Measurements from ENCODE around the gene STAM.
"Not testable (repeated sequence)": the region's sequence is repeated elsewhere in the genome, so short reads cannot be mapped to it uniquely, and the experiment has no call there.

STAM gene
- total RNA-seq = 10.9 to 46.1 (median 32.3) reads per million in 17 experiments

DNA sequence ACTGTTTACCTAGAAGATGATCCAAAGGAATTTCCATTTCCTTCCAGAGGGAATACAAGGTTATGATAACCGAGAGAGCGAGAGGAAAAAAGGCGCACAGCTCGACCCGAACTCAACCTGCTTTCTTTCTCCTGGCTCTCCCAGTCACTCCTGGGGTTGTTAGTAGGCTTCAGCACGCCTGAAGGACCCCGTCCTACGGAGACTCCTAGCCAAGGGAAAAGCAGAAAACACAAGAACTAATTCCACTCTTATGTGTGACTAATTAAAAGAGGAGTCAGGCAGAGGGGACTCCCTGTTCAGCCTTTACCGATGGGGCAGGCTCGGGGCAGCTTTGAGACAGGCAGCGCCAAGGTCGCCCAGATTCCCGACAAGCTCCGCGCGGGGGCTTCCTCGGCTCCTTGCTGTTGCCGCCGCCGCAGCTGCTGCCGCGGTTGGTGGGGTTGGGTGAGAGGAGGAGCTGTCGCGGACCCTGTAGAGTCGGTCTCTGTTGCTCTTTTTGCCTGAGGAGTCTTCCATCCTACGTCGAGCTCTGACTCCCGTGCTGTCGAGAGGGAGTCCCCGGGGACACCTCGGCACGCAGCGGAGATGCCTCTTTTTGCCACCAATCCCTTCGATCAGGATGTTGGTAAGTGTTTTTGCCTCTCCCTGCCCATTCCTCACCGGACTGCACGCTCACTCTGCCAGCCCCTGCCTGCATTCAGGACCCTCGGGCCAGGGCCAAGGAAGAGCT is at the start of gene STAM:
Gene STAM, plus strand, starts transcription at position 397 of the 730 bp plus-strand sequence. Its CDS starts 189 bp downstream, at position 586.
- peak; percentile 93 to 97 (median 96) for DNase-seq

DNA sequence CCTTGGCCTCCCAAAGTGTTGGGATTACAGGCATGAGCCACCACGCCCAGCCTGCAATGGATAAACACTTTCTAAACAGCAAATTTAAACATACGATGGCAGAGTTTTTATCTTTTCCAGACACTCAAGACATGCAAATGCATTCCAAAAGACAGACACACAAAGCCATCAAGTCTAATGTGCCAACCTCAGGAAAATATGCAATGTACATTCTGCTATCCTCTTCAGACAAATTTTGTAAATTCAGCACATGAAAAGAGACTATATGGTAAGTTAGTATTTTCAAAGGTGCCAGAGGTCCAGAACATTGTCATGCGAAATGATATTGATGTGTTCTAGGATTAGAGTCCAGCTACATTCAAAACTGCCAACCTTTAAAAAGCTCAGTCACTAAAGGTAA is 46.6 kb upstream of the STAM start:
- DNase-seq = no peak

DNA sequence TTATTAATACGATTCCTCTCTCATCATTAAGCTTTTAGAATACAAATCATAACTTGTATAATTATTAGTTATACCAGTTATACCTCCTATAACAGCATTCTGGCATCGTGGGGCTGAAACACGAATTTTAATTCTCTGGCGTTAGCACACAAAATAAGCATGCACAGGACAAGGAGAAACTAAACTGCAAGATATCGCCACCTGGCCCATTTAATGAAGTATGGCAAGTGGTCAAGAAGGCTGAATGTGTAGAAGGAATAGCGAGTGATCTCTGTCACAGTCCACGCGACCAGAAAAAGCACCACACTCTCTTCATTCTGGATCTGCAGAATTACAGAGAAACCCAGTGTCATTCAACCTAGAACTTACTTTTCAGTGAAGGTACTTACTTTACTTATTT is 44.9 kb upstream of the STAM start:
- peak; percentile 14 to 56 (median 27) for DNase-seq

DNA sequence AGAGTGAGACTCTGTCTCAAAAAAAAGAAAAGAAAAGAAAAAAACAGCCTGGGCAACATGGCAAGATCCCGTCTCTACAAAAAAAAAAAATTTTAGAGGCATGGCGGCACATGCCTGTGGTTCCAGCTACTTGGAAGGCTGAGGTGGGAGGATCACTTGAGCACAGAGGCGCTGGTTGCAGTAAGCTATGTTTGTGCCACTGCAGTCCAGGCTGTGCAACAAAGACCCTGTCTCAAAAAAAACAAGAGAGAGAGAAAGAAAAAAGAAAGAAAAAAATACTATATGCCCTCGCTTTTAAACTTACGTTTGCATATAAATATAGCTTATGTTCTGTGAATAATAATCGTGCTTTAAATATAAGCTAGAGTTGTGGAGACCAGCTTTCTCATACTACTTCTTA is 38.0 kb upstream of the STAM start:
- no peak for DNase-seq

GRCh38 chr10:17606547-17607040 is 37.4 kb upstream of the STAM start:
- no peak for DNase-seq

GRCh38 chr10:17607060-17607459 is 36.9 kb upstream of the STAM start:
- no peak for DNase-seq

GRCh38 chr10:17607603-17608332 is 36.2 kb upstream of the STAM start:
- peak; percentile 52 to 83 (median 64) for DNase-seq

- no peak for DNase-seq
Measured at GRCh38 chr10:17609523-17610079, 34.4 kb upstream of the STAM start.

DNA sequence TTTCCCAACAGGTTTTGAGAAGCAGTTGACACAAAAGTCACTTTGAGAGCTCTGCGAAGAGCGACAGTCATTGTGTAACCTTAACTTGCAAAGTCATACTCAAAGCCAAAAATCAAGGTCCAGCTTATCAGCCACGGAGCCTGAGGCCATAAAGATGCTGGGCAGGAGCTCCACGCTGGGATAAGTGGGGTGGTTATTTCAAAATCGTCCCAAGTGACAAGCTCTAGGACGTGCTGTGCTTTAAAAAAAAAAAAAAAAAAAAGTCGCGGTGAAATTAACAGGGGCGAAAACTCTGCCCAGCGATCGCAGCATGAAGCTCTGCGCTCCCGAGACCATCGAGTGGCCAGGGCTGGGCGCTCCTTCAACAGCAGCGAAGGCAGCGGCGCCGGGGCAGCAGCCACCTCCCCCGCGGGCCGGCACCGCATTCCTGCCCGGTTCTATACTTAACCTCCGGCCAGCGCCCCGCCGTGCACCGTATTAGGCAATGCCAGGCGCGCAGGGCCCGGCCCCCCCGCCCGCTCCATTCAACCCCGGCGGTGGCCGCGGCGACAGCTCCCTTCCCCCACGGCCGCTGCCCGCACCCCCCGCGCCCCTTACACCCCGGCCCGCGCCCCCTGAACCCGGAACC is 27.4 kb upstream of the STAM start:
- peak; percentile 37 to 77 (median 56) for DNase-seq

DNA sequence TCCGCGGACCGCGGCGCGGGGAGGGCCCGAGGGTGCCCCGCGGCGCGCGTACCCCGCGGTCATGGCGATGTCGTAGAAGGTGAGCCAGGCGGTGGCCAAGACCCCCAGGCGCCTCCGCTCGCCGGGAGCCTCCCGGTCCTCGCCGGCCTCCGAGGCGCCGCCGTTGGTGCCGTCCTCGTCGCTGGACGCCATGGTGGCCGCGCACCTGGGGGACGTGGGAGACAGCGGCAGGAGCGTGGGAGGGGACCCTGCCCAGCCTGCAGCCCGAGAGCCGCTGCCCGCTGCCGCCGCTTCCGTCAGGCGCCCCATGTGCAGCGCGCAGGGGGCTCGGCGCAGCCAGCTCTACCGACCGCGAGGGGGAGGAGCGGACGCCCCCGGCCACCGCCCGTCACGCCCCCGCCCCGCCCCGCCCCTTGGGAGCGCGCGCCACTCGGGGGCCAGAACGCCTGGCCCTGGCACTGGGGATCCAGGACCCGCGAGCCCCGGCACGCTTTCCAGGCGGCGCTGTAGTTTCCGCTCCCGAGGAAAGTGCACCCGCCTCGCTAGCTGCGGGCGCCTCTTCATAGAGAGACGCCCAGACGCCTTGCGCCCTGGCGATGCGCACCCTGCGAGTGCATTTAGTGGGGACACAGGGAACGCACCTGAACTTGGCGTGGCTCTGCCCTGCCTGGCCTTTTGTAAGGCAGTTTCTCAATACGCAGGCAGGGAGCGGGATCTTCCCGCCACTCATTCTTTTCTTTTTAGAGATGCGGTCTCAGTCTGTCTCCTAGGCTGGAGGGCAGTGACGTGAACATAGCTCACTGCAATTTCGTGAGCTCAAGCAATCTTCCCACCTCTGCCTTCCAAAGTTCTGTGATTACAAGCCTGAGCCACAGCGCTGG is 26.7 kb upstream of the STAM start, which contains the start of gene HACD1:
Gene HACD1, minus strand, starts transcription at position 344 of the 881 bp plus-strand sequence. Its CDS starts 35 bp downstream, at position 309.
- DNase-seq = peak; percentile 54 to 84 (median 70)

GRCh38 chr10:17622061-17622460 is 21.9 kb upstream of the STAM start:
- no peak for DNase-seq

DNA sequence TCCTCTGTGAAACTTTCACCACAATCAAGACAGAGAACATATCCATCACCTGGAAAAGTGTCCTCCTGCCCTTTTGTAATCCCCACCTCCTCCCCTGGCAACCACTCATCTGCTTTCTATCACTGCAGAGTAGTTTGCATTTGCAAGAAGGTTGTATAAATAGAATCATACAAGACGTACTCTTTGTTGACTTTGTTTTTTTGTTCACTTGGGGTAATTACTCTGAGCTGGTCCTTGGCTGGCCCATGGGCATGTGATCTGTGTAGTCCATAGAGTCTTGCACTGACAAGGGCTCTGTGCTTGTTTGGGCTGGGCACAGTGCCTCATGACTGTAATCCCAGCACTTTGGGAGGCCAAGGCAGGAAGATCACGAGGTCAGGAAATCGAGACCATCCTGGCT is 19.0 kb upstream of the STAM start:
- no peak for DNase-seq

DNA sequence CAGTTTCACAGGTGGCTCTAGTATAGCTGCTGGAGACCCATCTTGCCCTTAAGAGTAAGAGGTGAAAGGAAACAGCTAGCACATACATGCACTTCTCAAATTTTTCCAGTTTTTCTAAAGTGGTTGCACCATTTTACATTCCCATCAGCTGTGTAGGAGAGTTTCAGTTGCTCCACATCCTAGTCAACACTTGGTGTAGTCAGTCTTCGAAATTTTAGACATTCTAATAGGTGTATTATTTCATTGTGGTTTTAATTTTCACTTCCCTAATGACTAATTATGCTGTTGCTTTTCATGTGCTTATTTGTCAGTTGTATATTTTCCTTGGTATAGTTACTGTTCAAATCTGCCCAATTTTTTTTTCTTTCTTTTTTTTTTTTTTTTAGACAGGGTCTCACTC is 17.3 kb upstream of the STAM start:
- peak in 2 of 4 experiments; percentile 15 to 21 for DNase-seq

DNA sequence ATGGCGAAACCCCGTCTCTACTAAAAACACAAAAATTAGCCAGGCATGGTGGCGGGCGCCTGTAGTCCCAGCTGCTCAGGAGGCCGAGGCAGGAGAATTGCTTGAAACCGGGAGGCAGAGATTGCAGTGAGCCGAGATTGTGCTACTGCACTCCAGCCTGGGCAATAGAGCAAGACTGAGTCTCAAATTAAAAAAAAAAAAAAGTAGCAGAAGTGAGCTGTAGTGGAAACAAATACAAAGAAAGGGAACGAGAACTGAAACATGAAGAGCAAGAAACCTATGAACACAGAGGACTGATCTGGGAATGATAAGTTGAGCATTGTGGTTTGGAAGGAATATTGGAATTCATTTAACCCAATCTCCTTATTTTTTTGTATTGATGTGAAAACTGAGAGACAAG is 11.4 kb upstream of the STAM start:
- not testable (repeated sequence) for DNase-seq

DNA sequence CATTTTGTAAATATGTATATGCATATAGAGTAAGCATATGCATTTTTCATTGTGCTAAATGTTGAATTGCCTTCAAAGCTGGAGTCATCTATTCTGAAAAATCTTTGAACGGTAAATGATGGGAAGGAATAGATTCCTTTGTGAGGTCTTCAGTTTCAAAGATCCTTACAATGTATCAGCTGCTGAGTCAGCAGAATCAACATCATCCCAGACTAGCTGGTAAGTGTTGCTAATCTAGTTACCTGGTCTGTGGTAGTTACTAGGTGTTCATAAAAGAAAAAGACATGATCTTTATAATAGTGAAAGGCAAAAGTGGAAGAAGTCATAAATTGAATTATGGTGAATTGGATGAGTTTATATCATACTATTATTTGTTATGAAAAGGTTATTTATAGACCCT is 10.6 kb upstream of the STAM start:
- DNase-seq = no peak

DNA sequence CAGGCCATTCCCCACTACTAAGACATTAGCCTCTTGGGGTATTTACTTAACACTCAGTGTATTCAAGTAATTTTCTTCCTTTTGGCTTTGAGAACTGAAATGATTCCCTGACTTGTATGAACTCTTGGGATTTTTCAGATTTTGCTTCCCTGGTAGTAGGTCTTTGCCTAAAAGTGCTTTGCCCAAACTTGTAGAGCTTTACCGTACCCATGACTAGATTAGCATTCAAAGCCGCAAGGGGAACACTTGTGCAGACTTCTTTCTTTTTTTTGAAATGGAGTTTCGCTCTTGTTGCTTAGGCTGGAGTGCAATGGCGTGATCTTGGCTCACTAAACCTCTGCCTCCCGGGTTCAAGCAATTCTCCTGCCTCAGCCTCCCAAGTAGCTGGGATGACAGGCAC is 6.1 kb upstream of the STAM start:
- DNase-seq = no peak

GRCh38 chr10:17640331-17640816 is 3.6 kb upstream of the STAM start:
- DNase-seq = no peak

DNA sequence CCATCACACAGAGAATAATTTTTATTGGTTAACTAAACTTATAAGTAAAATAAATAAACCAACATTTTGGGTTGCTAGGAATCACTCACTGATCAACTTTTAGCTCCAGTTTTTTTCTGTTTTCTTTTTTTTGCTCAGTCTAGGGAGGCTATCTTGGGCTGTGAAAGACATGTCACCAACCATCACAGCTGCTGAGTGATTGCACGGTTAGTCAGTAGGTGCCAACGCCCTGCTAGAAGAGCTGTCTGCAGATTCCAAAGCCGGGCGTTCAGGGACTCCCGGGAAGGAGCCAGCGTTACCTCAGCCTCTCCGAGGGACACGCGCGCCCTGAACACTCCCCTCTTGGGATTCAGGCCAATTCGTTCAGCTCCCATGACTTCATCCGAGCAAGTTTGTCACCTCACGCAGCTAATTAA is 604 bp upstream of the STAM start:
- no peak for DNase-seq

DNA sequence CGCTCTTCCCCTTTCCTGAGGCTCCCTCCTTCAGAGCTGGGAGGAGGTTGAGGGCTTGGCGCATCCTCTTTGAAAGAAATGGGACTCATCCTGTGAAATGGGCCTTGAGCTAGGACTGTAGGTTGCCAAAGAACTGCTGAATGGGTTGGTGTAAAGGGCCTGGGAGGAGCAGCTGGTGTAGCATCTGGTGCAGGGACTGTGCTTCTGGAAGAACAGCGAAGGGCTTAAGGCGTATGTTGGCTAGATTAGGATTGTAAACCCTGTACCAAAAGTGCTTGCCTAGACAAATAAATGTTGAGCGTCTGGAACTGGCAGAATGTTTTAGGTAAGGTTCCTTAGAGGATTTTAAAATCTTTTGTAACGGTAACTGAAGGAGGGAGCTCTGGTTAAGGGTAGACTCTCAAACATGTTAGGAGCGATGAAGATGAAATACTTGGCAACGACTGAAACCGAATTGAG is 563 bp downstream of the STAM start:
- peak in 2 of 4 experiments; percentile 46 to 56 for DNase-seq

DNA sequence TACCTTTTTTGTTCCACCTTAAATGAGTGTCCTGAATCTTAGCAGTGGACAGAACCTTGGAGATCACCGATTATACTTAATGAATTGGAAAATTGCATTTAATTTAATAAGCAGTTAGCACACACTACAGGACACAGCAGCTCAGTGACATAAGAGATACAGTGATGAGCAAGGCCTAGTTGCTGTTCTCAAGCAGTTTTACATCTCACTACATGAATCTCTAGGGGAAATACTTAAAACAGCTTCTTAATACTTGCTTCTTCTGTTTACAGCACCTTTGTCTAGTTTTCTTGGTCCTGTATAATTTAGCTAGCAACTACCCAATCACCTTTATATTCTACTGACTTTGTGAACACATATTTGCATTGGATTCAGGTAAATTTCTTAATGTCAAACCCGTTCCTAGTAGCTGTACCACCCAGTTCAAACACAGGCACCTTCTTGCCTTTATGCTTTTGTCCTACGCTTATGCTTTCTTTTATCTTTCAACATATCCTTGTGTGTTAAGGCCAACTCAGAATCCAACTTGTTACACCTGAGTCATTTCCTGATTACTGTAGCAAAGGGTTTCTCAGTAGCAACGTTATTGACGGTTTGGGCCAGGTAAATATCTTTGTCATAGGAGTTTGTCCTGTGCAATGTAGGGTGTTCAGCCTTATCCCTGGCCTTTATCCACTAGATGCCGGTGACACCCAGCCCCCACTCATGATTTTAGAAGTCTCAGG is 1.8 kb downstream of the STAM start:
- no peak for DNase-seq

DNA sequence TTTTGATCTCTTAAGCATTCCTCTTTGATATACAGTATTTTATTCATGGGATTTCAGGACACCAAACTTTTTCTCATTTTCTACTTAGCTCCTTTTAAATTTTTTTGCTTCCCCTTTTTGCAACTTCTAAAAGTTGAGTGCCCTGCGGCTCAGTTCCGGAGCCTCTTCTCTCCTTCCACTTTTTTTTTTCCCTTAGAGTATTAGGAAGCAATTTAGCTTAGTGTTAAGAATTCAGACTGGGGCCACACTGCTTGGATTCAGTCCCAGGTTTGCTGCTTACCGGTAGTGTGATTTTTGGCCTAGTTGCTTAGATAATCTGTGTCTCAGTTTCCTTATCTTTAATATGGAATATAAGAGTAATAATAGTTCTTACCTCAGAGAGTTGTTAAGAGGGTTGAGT is 3.4 kb downstream of the STAM start:
- DNase-seq = peak; percentile 37 to 73 (median 66)
